Activated T-cell treated with anti-CD3 and anti-CD28 coated beads, Interleukin-2, amount 50 U/mL, for 72 hours (primary cell): ENCODE results near the gene KLF5. TPM values are rescaled to one million over a fixed set of nuclear protein-coding genes. Genes with fewer than 3 reads are reported as not detected.
A peak's percentile ranks its signal among the peaks of the same experiment; 100 is the strongest.
"Not testable (repeated sequence)": the region's sequence is repeated elsewhere in the genome, so short reads cannot be mapped to it uniquely, and the experiment has no call there.

Experiments
- ATAC-seq, 2 donors: fragments of 150-1000 bp; cut with Tn5 transposase; replicated peaks in 1 of 2; 2 replicates each; pipeline ENCODE4 v1.10.0; 2021; ENCODE audit warnings: moderate library complexity in 2 of 2, mild to moderate bottlenecking in 1 of 2
- DNase-seq, 2 donors: peaks; one replicate each; pipeline ENCODE4 v3.0.0; 2021 to 2022; ENCODE audit warnings: mixed read lengths in 1 of 2
- H3K27ac Mint-ChIP-seq: one replicate; pipeline ENCODE4 v1.8.0; 2022; ENCODE audit warnings: mild to moderate bottlenecking, moderate library complexity, mixed read lengths
- H3K27me3 Mint-ChIP-seq: one replicate; pipeline ENCODE4 v1.8.0; 2022; ENCODE audit warnings: low read depth, mixed read lengths
- H3K36me3 Mint-ChIP-seq, 2 donors: one replicate each; pipeline ENCODE4 v1.8.0; 2022; ENCODE audit warnings: mixed read lengths in 2 of 2, mild to moderate bottlenecking in 1 of 2; ENCODE audit not compliant: insufficient read depth in 2 of 2
- H3K4me1 Mint-ChIP-seq: one replicate; pipeline ENCODE4 v1.8.0; 2022; ENCODE audit warnings: low read depth, mixed read lengths
- H3K4me3 Mint-ChIP-seq, 2 donors: one replicate each; pipeline ENCODE4 v1.8.0; 2022; ENCODE audit warnings: mild to moderate bottlenecking in 2 of 2, mixed read lengths in 2 of 2, moderate library complexity in 2 of 2
- H3K9me3 Mint-ChIP-seq, 2 donors: one replicate each; pipeline ENCODE4 v1.8.0; 2022; ENCODE audit warnings: mixed read lengths in 2 of 2
- total RNA-seq, 2 donors: library from RNA; stranded (reverse); gene quantifications; one replicate each; pipeline ENCODE4 v1.2.3, GENCODE V29; 2022

The KLF5 gene
- total RNA-seq, 2 donors from 2014 or later = 3.2 to 3.7 TPM

DNA sequence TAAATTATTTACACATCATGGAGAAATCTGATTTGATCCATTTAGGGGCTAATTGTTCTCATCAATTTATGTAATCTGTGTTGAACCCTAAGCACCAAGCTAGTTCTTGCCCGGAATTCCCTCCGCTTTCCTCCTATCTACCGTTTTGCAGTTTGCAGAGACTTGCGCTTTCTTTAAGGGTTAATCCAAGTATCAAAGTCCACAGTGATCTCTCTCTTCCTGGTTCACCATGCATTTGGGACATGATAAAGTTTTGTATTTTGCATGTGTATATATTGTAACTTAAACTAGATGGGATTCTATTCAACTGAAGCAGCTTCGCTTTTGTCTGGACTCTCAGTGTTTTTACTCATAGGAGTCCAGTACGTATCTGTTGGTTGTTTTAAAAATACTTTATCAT is 13.8 kb upstream of the KLF5 start:
- no peaks in the 10 kb centered on the region for H3K9me3 Mint-ChIP-seq

DNA sequence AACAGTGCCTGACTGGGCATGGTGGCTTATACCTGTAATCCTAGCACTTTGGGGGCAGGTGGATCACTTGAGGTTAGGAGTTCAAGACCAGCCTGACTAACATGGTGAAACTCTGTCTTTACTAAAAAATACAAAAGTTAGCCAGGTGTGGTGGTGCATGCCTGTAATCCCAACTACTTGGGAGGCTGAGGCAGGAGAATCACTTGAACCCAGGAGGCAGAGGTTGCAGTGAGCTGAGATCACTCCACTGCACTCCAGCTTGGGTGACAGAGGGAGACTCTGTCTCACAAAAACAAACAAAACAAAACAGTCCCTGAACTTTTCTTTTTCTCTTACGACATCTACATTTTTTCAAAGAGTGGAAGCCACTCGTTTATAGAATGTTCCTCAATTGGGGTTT is 10.2 kb upstream of the KLF5 start:
- not testable (repeated sequence) for H3K4me1 Mint-ChIP-seq, ATAC-seq, H3K4me3 Mint-ChIP-seq, H3K9me3 Mint-ChIP-seq, H3K27me3 Mint-ChIP-seq, H3K36me3 Mint-ChIP-seq, H3K27ac Mint-ChIP-seq, DNase-seq

More for the DNA sequence above, 13.8 kb upstream of the KLF5 start:
- Mint-ChIP-seq H3K36me3 (no peaks in the 10 kb centered on the region), H3K4me1 (no peaks in the 10 kb centered on the region), H3K4me3 (no peak overlapping the region), H3K27ac (no peak overlapping the region), H3K27me3 (no peaks in the 10 kb centered on the region)
- DNase-seq (no peak), ATAC-seq (no peak)

DNA sequence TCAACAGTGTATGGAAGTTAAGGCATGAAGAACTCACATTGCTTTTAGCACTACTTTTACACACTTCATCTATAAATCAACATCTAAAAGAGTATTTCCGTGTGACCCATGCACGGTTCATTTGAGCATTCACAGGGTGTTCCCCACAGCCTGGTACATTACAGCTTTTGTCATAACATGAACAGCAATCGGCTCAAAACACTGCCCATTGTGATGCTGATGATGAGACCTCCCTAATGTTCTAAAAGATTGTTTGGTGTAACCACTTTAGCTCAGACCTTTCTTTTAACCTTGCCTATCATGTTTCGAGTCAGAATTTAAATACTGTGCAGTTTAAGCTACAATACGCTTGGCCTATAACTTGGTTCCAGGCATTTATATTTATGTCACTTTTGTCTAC is 4.1 kb upstream of the KLF5 start:
- H3K27ac Mint-ChIP-seq = no peak overlapping the region
- H3K36me3 Mint-ChIP-seq = peaks cover 0 to 2% of the 10 kb centered on the region in 2 donors
- no peak for DNase-seq
- peaks cover 34% of the 10 kb centered on the region for H3K27me3 Mint-ChIP-seq
- peaks cover 9% of the 10 kb centered on the region for H3K4me1 Mint-ChIP-seq
- no peak for ATAC-seq
- H3K4me3 Mint-ChIP-seq = no peak overlapping the region
- no peaks in the 10 kb centered on the region for H3K9me3 Mint-ChIP-seq

DNA sequence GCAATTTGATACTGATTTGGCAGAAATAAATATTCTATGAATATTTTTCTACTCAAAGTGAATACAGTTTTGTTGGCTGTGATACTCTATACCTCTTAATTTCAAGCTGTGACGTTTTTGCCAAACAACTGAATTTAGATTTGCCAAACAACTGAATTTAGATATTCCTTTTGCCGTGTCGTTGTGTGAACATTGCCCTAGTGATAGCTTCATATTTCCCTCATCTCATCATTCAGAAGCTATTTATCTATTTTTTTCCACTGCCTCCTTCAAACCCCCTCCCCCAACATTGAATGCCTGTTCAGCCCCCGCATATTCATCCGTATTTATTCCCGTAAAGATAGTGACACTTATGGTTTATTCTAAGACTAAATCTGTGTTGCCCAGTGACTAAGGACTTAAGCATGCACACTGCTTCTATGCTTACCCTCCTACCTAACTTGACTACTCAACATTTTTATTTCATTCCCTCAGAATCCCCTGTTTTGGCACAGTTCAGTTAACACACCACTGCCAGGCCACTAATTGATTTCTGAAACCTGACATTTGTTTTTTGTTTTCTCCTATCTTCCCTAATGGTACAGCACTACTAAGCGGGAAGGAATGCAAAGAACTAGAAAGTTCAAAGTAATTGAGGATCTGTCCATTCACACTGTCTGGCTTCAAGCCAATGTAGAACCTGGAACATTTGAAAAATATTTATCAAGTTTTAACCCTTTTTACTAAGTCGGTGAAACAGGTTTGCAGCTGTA is 2.8 kb upstream of the KLF5 start:
- Mint-ChIP-seq H3K27me3 (peaks cover 45% of the 10 kb centered on the region), H3K36me3 (peaks cover 0 to 2% of the 10 kb centered on the region in 2 donors), H3K4me3 (no peak overlapping the region), H3K9me3 (no peaks in the 10 kb centered on the region), H3K27ac (no peak overlapping the region), H3K4me1 (peaks cover 19% of the 10 kb centered on the region)
- no peak for ATAC-seq
- DNase-seq = no peak

DNA sequence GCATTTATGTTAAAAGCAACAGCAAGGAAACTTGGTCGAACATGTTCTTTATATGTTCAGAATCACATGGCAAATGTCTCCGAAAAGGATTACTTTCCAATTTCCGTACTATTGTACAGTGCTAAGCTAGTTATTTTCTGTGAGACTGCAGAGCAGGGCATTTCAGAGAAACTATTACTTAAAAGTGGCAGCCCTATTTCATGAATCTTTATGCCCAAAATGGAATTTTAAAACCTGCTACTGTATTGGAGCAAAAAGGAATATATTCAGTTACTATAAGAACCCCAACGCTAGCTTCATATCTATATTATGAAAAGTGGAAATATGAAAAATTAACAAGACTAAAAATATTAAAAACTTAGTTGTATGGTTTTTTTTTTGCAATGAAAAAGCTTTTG is 2.2 kb upstream of the KLF5 start:
- Mint-ChIP-seq H3K4me1 (peaks cover 19% of the 10 kb centered on the region), H3K36me3 (peaks cover 0 to 2% of the 10 kb centered on the region in 2 donors), H3K9me3 (no peaks in the 10 kb centered on the region), H3K27me3 (peaks cover 45% of the 10 kb centered on the region), H3K4me3 (no peak overlapping the region), H3K27ac (no peak overlapping the region)
- ATAC-seq (no peak), DNase-seq (no peak)

DNA sequence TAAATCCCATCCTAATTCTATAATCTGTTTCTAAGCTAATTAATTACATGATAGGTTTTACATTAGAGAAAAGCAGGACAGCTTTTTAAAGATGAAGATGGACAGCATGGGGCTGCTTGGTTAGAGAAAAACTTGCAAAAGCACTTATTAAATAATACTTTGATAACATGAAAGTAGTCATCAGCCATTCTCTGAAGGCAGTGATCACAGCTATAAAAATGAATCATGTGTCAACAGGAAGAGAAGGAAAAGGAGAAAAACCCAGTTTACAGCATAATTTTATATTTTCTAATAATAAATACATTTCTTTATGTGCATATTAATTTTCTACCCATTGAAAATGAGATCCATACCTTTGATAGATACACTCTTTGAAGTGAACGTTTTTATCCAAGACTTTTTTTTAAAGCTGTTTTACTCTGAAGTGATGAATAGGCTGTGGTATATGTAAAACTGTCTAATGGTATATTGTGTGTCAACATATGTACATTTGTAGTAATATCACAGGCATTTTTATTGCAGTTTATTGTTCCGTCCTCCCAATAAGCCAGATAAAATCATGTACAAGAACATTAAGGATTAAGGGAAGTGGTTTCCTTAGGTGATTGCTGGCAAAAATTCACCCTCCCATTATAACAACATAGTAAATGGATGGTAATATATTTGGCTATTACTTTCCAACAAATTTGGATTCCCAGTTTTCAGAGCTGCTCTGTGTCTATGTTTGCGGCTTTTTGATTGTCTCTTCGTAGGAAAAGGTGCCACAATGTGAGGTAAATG is 1.3 kb upstream of the KLF5 start:
- Mint-ChIP-seq H3K36me3 (peaks cover 0 to 2% of the 10 kb centered on the region in 2 donors), H3K4me3 (peak overlapping the region in 1 of 2 donors; percentile 93), H3K27me3 (peaks cover 45% of the 10 kb centered on the region), H3K4me1 (peaks cover 19% of the 10 kb centered on the region), H3K27ac (no peak overlapping the region), H3K9me3 (no peaks in the 10 kb centered on the region)
- no peak for DNase-seq
- no peak for ATAC-seq

DNA sequence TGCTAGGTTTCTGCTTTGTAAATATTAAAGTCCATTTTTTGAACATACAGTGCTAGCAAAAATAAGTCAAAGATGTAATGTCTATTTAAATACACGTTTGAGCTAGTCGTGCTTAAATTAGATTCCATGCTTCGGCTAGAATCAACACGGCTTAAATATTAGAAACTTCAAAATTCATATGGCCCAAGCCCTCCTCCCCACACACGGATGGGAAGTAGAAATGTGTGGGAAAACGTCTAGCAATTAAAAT is 816 bp upstream of the KLF5 start:
- Mint-ChIP-seq H3K27me3 (peaks cover 45% of the 10 kb centered on the region), H3K4me1 (peaks cover 19% of the 10 kb centered on the region), H3K9me3 (no peaks in the 10 kb centered on the region), H3K4me3 (peak overlapping the region; percentile 89 to 93), H3K27ac (no peak overlapping the region), H3K36me3 (peaks cover 0 to 2% of the 10 kb centered on the region in 2 donors)
- no peak for ATAC-seq
- DNase-seq = no peak

DNA sequence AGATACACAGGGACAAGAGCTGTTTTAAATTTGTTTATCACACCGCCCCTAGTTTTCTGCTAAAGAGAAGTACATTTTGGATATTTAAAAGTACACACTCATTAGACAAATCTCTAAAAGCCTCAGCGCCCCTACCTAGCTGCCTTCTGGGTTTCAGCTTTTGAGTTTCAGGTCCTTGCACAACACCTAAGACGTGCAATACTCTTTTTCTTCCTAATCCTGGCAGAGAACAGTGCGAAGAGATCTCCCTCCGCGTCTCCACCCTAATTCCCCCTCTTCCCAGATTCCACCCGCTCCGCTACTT is 421 bp upstream of the KLF5 start:
- H3K4me1 Mint-ChIP-seq = peaks cover 19% of the 10 kb centered on the region
- H3K9me3 Mint-ChIP-seq = no peaks in the 10 kb centered on the region
- no peak overlapping the region for H3K27ac Mint-ChIP-seq
- ATAC-seq (peak in 1 of 2 donors; percentile 16), DNase-seq (no peak)
- peaks cover 45% of the 10 kb centered on the region for H3K27me3 Mint-ChIP-seq
- peak overlapping the region; percentile 89 to 93 for H3K4me3 Mint-ChIP-seq
- H3K36me3 Mint-ChIP-seq = peaks cover 0 to 2% of the 10 kb centered on the region in 2 donors

DNA sequence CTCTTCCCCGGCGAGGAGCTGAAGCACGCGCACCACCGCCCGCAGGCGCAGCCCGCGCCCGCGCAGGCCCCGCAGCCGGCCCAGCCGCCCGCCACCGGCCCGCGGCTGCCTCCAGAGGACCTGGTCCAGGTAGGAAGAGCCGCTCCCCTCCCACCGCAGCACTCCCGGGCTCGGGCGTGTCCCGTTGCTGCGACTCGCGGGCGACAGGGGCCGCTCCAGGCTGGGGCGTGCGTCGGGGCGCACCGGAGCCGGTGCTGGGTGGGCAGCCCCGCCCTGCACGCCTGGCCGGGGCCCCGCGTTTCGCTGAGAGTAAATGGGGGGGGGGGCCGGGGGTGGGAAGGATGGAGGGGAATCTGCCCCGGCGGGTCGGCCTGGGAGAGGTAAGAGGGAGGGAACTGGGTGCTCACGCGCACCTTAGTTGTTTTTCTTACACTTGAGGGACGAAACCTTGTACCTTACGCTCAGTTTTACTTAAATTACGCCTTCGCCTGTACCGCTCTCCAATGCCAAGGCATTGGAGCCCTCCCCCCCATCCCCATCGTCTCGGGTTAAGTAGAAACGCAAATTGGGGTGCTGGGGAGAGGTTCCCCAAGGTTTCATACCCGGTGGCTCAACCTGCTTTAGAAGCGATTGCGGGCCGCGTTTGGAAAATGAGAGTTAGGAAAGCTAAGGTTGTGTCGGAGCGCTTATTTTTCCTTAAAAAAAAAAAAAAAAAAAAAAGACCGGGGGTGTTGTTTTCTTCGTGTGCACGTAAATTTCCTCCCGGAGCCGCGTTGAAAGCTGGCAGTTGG is 850 bp downstream of the KLF5 start:
- Mint-ChIP-seq H3K4me1 (peaks cover 19% of the 10 kb centered on the region), H3K27ac (no peak overlapping the region), H3K4me3 (peak overlapping the region; percentile 78 to 88), H3K36me3 (peaks cover 0 to 2% of the 10 kb centered on the region in 2 donors), H3K27me3 (peaks cover 45% of the 10 kb centered on the region), H3K9me3 (no peaks in the 10 kb centered on the region)
- peak; percentile 39 to 50 for ATAC-seq
- peak; percentile 51 to 65 for DNase-seq

DNA sequence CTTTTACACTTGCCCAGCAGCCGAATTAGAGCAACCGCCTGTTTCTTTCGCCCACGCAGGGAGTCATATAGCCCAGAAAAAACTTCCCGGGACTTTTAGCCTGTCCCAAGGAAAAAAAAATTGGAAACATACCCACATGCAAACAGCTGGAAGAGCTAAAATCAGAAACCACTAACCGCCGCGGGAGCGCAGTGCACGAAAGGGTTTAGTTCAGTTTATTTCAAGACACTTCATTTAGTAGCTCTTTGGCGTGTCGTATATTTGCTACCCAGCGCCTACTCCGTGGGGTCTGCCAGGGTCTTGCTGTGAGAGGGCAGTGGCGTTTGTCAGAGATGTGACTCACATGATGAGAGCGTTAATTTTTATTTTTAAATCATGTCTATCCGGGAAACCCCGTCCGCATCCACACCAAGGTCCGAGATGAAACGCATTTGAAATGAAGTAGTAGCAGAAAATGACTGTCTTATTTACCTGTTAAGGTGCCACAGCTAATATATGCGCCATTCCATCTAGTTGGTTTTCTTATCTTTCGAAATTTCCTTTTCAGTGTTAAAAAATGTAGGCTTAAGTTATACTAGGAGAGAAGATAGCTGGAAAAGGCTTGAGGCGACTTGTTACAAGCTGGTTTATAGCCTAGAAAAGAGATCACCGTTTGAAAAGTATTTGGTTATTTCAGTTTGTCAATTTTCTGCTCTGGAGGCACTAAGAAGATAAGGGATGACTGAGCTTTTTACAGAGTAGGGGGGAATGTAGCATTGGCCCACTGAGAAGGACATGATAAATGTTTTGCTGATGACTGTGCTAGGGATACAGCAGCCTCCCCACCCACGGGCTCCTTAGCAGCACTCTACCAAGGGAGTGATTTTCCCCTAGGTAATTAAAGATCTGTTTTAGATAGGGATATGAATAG is 1.7 kb downstream of the KLF5 start:
- no peaks in the 10 kb centered on the region for H3K9me3 Mint-ChIP-seq
- H3K4me3 Mint-ChIP-seq = peak overlapping the region; percentile 78 to 88
- peaks cover 42% of the 10 kb centered on the region for H3K27me3 Mint-ChIP-seq
- peaks cover 0 to 2% of the 10 kb centered on the region in 2 donors for H3K36me3 Mint-ChIP-seq
- ATAC-seq (no peak), DNase-seq (peak; percentile 1)
- H3K27ac Mint-ChIP-seq = no peak overlapping the region
- H3K4me1 Mint-ChIP-seq = peaks cover 19% of the 10 kb centered on the region

DNA sequence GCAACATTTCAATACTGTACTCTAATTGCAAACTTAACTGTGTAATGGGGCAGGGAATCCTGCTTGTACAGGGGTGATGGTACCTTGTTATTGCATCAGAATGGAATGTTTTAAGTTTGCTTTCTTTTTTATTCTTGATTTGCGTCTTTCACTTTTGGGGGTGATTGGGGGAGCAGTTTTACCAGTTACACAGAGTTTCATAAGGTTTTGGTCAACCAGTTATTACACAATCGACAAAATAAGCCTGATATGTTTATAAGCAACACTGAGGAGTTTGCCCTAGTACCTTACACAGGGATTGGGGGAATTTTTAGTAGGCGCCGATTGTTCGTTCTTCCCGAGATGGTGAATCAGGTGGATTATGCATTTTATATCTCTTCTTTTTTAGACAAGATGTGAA is 2.7 kb downstream of the KLF5 start:
- H3K4me1 Mint-ChIP-seq = peaks cover 19% of the 10 kb centered on the region
- no peak overlapping the region for H3K27ac Mint-ChIP-seq
- H3K4me3 Mint-ChIP-seq = peak overlapping the region in 1 of 2 donors; percentile 23
- H3K27me3 Mint-ChIP-seq = peaks cover 32% of the 10 kb centered on the region
- ATAC-seq (no peak), DNase-seq (no peak)
- peaks cover 0 to 2% of the 10 kb centered on the region in 2 donors for H3K36me3 Mint-ChIP-seq
- H3K9me3 Mint-ChIP-seq = no peaks in the 10 kb centered on the region

DNA sequence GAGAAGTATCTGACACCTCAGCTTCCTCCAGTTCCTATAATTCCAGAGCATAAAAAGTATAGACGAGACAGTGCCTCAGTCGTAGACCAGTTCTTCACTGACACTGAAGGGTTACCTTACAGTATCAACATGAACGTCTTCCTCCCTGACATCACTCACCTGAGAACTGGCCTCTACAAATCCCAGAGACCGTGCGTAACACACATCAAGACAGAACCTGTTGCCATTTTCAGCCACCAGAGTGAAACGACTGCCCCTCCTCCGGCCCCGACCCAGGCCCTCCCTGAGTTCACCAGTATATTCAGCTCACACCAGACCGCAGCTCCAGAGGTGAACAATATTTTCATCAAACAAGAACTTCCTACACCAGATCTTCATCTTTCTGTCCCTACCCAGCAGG is 3.1 kb downstream of the KLF5 start:
- H3K36me3 Mint-ChIP-seq = peaks cover 0 to 2% of the 10 kb centered on the region in 2 donors
- ATAC-seq (no peak), DNase-seq (no peak)
- no peak overlapping the region for H3K27ac Mint-ChIP-seq
- peaks cover 31% of the 10 kb centered on the region for H3K27me3 Mint-ChIP-seq
- H3K4me3 Mint-ChIP-seq = no peak overlapping the region
- peaks cover 19% of the 10 kb centered on the region for H3K4me1 Mint-ChIP-seq
- no peaks in the 10 kb centered on the region for H3K9me3 Mint-ChIP-seq
